DND-41 (cell line): ENCODE results near the gene CHD9.

ENCODE experiments used
- EZH2 ChIP-seq: IDR thresholded peaks from 3 replicates; pipeline ENCODE4 v1.6.1; 2012; ENCODE audit warnings: borderline replicate concordance, low read depth, mild to moderate bottlenecking, moderate library complexity, low read length, inconsistent platforms; ENCODE audit not compliant: severe bottlenecking
- TF ChIP-seq, protein P1 (sequence below): IDR thresholded peaks from 2 replicates; pipeline ENCODE4 v1.5.1; 2012; ENCODE audit warnings: borderline replicate concordance, low read length, moderate library complexity, mild to moderate bottlenecking; ENCODE audit not compliant: poor library complexity, severe bottlenecking; ENCODE audit errors: extremely low read depth

DNA sequence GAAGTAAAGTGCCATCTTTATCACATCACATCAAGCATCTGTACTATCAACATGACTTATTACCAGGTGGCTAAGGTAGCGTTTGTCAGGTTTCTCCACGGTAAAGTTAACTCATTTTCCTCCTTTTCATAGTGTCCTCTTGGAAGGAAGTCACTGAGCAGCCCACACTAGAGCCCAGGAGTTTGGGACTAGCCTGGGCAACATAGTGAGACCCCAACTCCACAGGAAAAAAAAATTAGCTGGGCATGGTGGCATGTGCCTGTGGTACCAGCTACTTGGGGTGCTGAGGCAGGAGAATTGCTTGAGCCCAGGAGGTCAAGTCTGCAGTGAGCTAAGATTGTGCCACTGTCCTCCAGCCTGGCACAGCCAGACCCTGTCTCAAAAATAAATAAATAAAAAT lies 12.9 kb downstream of the CHD9 start:
- TF ChIP-seq EZH2 = no peak
- TF ChIP-seq, protein P1, sequence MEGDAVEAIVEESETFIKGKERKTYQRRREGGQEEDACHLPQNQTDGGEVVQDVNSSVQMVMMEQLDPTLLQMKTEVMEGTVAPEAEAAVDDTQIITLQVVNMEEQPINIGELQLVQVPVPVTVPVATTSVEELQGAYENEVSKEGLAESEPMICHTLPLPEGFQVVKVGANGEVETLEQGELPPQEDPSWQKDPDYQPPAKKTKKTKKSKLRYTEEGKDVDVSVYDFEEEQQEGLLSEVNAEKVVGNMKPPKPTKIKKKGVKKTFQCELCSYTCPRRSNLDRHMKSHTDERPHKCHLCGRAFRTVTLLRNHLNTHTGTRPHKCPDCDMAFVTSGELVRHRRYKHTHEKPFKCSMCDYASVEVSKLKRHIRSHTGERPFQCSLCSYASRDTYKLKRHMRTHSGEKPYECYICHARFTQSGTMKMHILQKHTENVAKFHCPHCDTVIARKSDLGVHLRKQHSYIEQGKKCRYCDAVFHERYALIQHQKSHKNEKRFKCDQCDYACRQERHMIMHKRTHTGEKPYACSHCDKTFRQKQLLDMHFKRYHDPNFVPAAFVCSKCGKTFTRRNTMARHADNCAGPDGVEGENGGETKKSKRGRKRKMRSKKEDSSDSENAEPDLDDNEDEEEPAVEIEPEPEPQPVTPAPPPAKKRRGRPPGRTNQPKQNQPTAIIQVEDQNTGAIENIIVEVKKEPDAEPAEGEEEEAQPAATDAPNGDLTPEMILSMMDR = no peak
